GM21423 (cell line): ENCODE data around the gene SAAL1.
"Not testable (repeated sequence)": the region's sequence is repeated elsewhere in the genome, so short reads cannot be mapped to it uniquely, and the experiment has no call there.

Source experiments
- ATAC-seq: cut with Tn5 transposase; IDR thresholded peaks from one replicate; pipeline ENCODE4 v1.9.1; 2021; ENCODE audit warnings: mild to moderate bottlenecking, moderate library complexity; ENCODE audit not compliant: unreplicated experiment

SAAL1 gene

GRCh38 chr11:18105802-18106574 lies at the start of gene SAAL1:
Gene SAAL1 (minus strand): TSS chr11:18106082. CDS start chr11:18106041, 41 bp downstream.
- peak; percentile 98 for ATAC-seq

GRCh38 chr11:18151581-18151980 lies 45.7 kb upstream of the SAAL1 start:
- no peak for ATAC-seq

GRCh38 chr11:18145837-18146236 lies 40.0 kb upstream of the SAAL1 start:
- no peak for ATAC-seq

GRCh38 chr11:18145025-18145424 lies 39.1 kb upstream of the SAAL1 start:
- ATAC-seq, result no peak

GRCh38 chr11:18144243-18144642 lies 38.4 kb upstream of the SAAL1 start:
- no peak for ATAC-seq

GRCh38 chr11:18140145-18140544 lies 34.3 kb upstream of the SAAL1 start:
- ATAC-seq, result no peak

GRCh38 chr11:18137186-18137800 lies 31.4 kb upstream of the SAAL1 start:
- no peak for ATAC-seq

- no peak for ATAC-seq
Observed at GRCh38 chr11:18135308-18135707, 29.4 kb upstream of the SAAL1 start.

- ATAC-seq, result no peak
Observed at GRCh38 chr11:18132341-18132740, 26.5 kb upstream of the SAAL1 start, which contains the start of gene MRGPRX3. Gene MRGPRX3 (plus strand): TSS chr11:18132571. CDS start chr11:18137203, 4,632 bp downstream.

- not testable (repeated sequence) for ATAC-seq
Observed at GRCh38 chr11:18131115-18131514, 25.2 kb upstream of the SAAL1 start.

GRCh38 chr11:18121331-18121828 lies 15.5 kb upstream of the SAAL1 start:
- not testable (repeated sequence) for ATAC-seq

- peak; percentile 81 for ATAC-seq
Observed at GRCh38 chr11:18115360-18116127, 9.7 kb upstream of the SAAL1 start.

- ATAC-seq, result no peak
Observed at GRCh38 chr11:18111005-18111404, 5.1 kb upstream of the SAAL1 start.

- ATAC-seq, result no peak
Observed at GRCh38 chr11:18108254-18108653, 2.4 kb upstream of the SAAL1 start.

- no peak for ATAC-seq
Observed at GRCh38 chr11:18106688-18107087, 806 bp upstream of the SAAL1 start.

GRCh38 chr11:18105086-18105801 lies 638 bp downstream of the SAAL1 start:
- no peak for ATAC-seq

- no peak for ATAC-seq
Observed at GRCh38 chr11:18100926-18101656, 4.8 kb downstream of the SAAL1 start.

- no peak for ATAC-seq
Observed at GRCh38 chr11:18093959-18094358, 11.9 kb downstream of the SAAL1 start.

- ATAC-seq, result no peak
Observed at GRCh38 chr11:18091731-18092130, 14.2 kb downstream of the SAAL1 start.

- no peak for ATAC-seq
Observed at GRCh38 chr11:18088966-18089365, 16.9 kb downstream of the SAAL1 start.
